ENCODE data around the gene BRINP2.
"Not testable (repeated sequence)": the region's sequence is repeated elsewhere in the genome, so short reads cannot be mapped to it uniquely, and the experiment has no call there.

Gene BRINP2

DNA sequence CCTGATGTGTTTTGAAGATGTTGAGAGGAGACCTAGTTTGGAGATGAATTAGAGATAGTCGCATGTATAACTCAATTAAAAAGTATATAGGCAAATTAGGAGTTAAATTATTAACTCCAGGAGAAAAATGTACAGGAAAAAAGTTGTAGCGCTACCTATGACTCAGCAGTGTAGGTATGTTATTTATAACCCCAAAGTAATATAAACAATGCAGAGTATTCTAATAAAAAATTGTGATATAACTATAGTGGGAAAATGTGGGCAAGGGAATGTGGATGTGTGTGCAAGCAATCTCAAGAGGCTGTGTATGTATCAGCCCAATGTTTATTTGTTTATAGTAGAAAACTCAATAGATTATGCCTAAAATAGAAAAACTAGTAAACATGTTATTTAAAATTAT lies 144.5 kb downstream of the BRINP2 start:
- no peak for DNase-seq

DNA sequence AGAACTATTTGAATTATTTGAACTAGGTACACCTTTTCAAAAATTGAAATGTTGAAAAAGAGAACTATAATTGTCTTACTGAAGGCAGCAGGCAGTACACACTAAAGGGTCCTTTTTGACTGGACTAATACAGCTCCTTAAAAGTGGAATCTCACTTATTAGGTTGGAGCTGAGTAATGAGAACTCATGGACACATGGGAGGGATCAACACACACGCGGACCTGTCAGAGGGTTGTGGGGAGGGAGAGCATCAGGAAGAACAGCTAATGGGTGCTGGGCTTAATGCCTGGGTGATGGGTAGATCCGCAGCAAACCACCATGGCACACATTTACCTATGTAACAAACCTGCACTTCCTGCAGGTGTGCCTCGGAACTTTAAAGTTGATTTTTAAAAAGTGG lies 145.0 kb downstream of the BRINP2 start:
- DNase-seq = no peak

DNA sequence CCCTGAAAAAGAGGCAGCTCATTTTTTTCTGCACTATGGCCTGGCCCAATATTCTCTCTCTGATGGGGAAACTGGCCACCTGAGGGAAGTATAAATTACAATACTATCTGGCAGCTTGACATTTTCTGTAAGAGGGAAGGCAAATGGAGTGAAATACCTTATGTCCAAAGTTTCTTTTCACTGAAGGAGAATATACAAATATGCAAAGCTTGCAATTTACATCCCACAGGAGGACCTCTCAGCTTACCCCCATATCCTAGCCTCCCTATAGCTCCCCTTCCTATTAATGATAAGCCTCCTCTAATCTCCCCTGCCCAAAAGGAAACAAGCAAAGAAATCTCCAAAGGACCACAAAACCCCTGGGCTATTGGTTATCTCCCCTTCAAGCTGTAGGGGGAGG lies 150.7 kb downstream of the BRINP2 start:
- not testable (repeated sequence) for DNase-seq

DNA sequence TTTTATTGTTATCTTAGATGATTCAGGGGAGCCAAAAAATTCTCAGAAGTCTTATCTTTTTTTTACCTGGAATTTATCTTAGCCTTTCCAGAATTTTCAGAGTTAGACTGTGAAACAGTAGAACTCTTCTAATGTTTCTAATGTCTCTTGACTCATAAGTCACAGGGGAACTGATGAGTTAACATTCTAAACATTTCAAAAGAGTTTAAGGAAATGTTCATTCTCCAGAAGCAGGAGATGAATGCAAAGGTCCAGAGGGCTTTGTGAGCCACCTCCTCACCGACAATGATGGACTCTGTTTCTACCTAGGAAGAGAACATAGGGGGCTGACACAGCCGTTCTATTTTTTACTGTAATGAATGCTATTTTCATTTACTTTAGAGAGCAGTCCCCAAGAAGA lies 157.5 kb downstream of the BRINP2 start:
- DNase-seq = no peak

DNA sequence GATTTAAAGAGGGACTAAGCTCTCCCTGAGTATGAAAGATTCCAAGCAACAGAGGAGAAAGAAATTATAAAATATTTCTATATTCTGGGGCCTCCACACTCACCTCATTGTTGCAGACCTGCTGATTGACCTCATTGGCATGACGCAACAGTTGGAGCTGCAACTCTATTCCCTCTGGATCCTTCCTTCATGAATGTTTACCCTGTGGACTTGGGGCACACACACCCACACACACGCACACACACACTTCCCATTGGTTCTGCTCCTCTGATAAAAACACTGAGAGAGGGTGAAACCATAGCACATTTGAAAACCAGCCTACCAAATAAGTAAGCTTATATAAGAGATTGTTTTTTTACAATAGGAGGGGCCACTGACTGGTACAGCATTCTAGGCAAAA lies 159.1 kb downstream of the BRINP2 start:
- DNase-seq = no peak

Measured in activated CD4-positive, CD25-positive, alpha-beta regulatory T cell (primary cell).